GM19455 (cell line): ENCODE measurements around the gene DKC1.

ENCODE experiments used
- ATAC-seq: cut with Tn5 transposase; IDR thresholded peaks from one replicate; pipeline ENCODE4 v1.9.1; 2021; ENCODE audit not compliant: unreplicated experiment

The DKC1 gene

GRCh38 chrX:154762537-154763296 lies at the start of gene DKC1:
DKC1 (plus strand) TSS chrX:154762864; CDS start chrX:154762966, 102 bp downstream.
- peak; percentile 84 for ATAC-seq

GRCh38 chrX:154714925-154715324 lies 47.7 kb upstream of the DKC1 start:
- ATAC-seq = no peak

- ATAC-seq = no peak
Measured at GRCh38 chrX:154715825-154716224, 46.8 kb upstream of the DKC1 start.

- no peak for ATAC-seq
Measured at GRCh38 chrX:154717824-154718223, 44.8 kb upstream of the DKC1 start.

GRCh38 chrX:154718616-154719015 lies 44.0 kb upstream of the DKC1 start:
- ATAC-seq = no peak

- no peak for ATAC-seq
Measured at GRCh38 chrX:154719132-154719675, 43.5 kb upstream of the DKC1 start.

- no peak for ATAC-seq
Measured at GRCh38 chrX:154720067-154720466, 42.6 kb upstream of the DKC1 start.

GRCh38 chrX:154721155-154721554 lies 41.5 kb upstream of the DKC1 start:
- ATAC-seq = no peak

- no peak for ATAC-seq
Measured at GRCh38 chrX:154724993-154725756, 37.5 kb upstream of the DKC1 start.

- no peak for ATAC-seq
Measured at GRCh38 chrX:154727418-154727817, 35.2 kb upstream of the DKC1 start.

GRCh38 chrX:154727871-154728270 lies 34.8 kb upstream of the DKC1 start:
- no peak for ATAC-seq

- no peak for ATAC-seq
Measured at GRCh38 chrX:154728431-154729190, 34.1 kb upstream of the DKC1 start.

- no peak for ATAC-seq
Measured at GRCh38 chrX:154729439-154729838, 33.2 kb upstream of the DKC1 start.

- ATAC-seq = no peak
Measured at GRCh38 chrX:154730253-154730891, 32.3 kb upstream of the DKC1 start.

GRCh38 chrX:154731184-154731583 lies 31.5 kb upstream of the DKC1 start:
- no peak for ATAC-seq

- ATAC-seq = no peak
Measured at GRCh38 chrX:154731881-154732280, 30.8 kb upstream of the DKC1 start.

- ATAC-seq = no peak
Measured at GRCh38 chrX:154732421-154733065, 30.1 kb upstream of the DKC1 start.

GRCh38 chrX:154733066-154733425 lies 29.6 kb upstream of the DKC1 start:
- no peak for ATAC-seq

- no peak for ATAC-seq
Measured at GRCh38 chrX:154734061-154734781, 28.4 kb upstream of the DKC1 start.
